Heart left ventricle (tissue), 16 donors: Measurements from ENCODE around the gene MREG. TPM values are rescaled to one million over a fixed set of nuclear protein-coding genes. Genes with fewer than 3 reads are reported as not detected.

Experiments used
- ATAC-seq, 4 donors: fragments of 200-7000 bp; cut with Tn5 transposase; one replicate each; pipeline ENCODE4 v1.9.1; 2020 to 2022; ENCODE audit warnings: moderate library complexity in 4 of 4, mild to moderate bottlenecking in 3 of 4, moderate number of reproducible peaks in 1 of 4
- DNase-seq, 5 donors: peaks; one replicate each; pipeline ENCODE4 v3.0.0-alpha.2; 2020
- H3K27ac ChIP-seq, 12 donors: fragments of 200-600 bp; sonication (generic) in 4 of 12; one replicate each; pipeline versions ENCODE4 v1.5.0 to v1.8.0; 2016 to 2022; ENCODE audit warnings: mild to moderate bottlenecking in 2 of 12
- H3K27me3 ChIP-seq, 9 donors: fragments of 200-600 bp; sonication (generic) in 2 of 9; one replicate each; pipeline versions ENCODE4 v1.5.1 to v1.8.0; 2016 to 2022; ENCODE audit warnings: mild to moderate bottlenecking in 3 of 9
- H3K36me3 ChIP-seq, 9 donors: fragments of 200-600 bp; sonication (generic) in 2 of 9; one replicate each; pipeline versions ENCODE4 v1.5.0 to v1.8.0; 2018 to 2022; ENCODE audit warnings: mild to moderate bottlenecking in 2 of 9
- H3K4me1 ChIP-seq, 12 donors: fragments of 200-600 bp; sonication (generic) in 4 of 12; one replicate each; pipeline versions ENCODE4 v1.5.0 to v1.8.0; 2016 to 2022; ENCODE audit warnings: mild to moderate bottlenecking in 3 of 12
- H3K4me3 ChIP-seq, 12 donors: fragments of 200-600 bp; sonication (generic) in 4 of 12; one replicate each; pipeline versions ENCODE4 v1.5.0 to v1.8.0; 2017 to 2022; ENCODE audit warnings: mild to moderate bottlenecking in 9 of 12, moderate library complexity in 4 of 12
- H3K9me3 ChIP-seq, 12 donors: fragments of 200-600 bp; sonication (generic) in 4 of 12; one replicate each; pipeline versions ENCODE4 v1.5.0 to v1.8.0; 2016 to 2022; ENCODE audit warnings: mild to moderate bottlenecking in 1 of 12
- CTCF ChIP-seq, 12 donors: fragments of 200-600 bp; sonication (generic) in 4 of 12; IDR thresholded peaks; one replicate each; pipeline versions ENCODE4 v1.5.0 to v1.8.0; 2018 to 2022; ENCODE audit warnings: antibody characterized with exemption in 12 of 12, mild to moderate bottlenecking in 5 of 12
- POLR2A ChIP-seq, 2 donors: fragments of 450-650 bp; IDR thresholded peaks; one replicate each; pipeline ENCODE4 v1.6.1; 2017; ENCODE audit warnings: antibody characterized with exemption in 2 of 2, mild to moderate bottlenecking in 2 of 2, moderate library complexity in 2 of 2
- WGBS, 4 donors: extraction: QIAGEN DNeasy Blood & Tissue Kit in 2 of 4; methylation state at CpG; one replicate each; pipeline versions ENCODE4 v1.1.5 to v1.1.7; 2013 to 2018; 5-methylcytosine and 5-hydroxymethylcytosine counted together
- intact Hi-C, 10 donors: fragments of 100-400 bp; cut with DNase I; formaldehyde crosslinking; loops; one replicate each; pipeline versions ENCODE4 v1.11.1 to v1.14.2; 2022
- polyA plus RNA-seq, 2 donors: library from polyadenylated mRNA; stranded (reverse); fragments of 200-250 nt; gene quantifications; one replicate each; pipeline ENCODE4 v1.2.3, GENCODE V29; 2013
- total RNA-seq, 9 donors: library from RNA; depleted of rRNA in 2 of 9; stranded (reverse); fragments of >200 nt in 2 of 9; fragmentation: NEBNext Ultra II Directional in 3 of 9; extraction: Animal tissue kit (Norgen Biotek cat#: 25700) in 3 of 9; gene quantifications; one replicate each; pipeline versions ENCODE4 v1.1.0 to v1.2.4, GENCODE V29; 2016 to 2023
- donor health status: ischemic (EF 13 %, LVEDD 7.1; RV severe dilation, severe dysfunction).
- donor health status: healthy with polysubstance abuse.
- donor health status: DM: no; HTN: yes; CAD: no.
- donor health status: DM: no; HTN: no; CAD: no.
- donor health status: ischemic (EF 25% LVEDD 6.9; RV normal size, moderate dysfunction).
- donor health status: ischemic (EF 25% LVEDD 5.7; RV mildly dilated, moderate dysfunction).
- donor health status: healthy.
- donor health status: DM: yes; HTN: yes; CAD: no.
- donor health status: ischemic (EF 35%, LVEDD 5.7; RV mildly dilated, moderate dysfunction).
- donor health status: nonischemic (EF 11% LVEDD 7.7; RV severe dilation, severe dysfunction).
- donor health status: DM: yes; HTN: yes; CAD: no.
- donor health status: PGD.
- donor health status: ischemic (EF 29% LVEDD 5.4; RV normal size, mild dysfunction).
- donor health status: nonischemic (EF 23%, LVEDD 6.1; RV moderate dilation, normal function).

MREG gene
- total and polyA plus RNA-seq, 11 donors, result 0.14 to 2.4 (median 0.34) TPM; not detected in 1

DNA sequence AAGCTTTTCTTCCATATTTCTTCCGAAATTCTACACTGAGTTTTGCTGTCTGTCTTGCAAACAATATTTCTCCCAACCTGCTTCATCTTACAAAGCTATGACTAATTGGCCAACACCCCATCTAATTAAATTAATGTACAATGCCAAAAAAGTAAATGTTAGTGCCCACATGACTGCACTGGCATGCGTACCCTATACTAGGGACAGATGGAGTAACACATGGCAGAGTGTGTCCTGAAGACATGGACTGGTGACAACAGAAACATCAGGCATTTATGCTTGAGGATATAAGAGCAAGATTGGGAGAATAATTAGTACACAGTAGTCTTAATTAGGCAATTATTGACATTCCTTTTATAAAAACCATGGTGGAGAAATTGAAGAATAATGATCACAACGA is 66.8 kb downstream of the MREG start:
- no peaks in the 10 kb centered on the region for H3K9me3 ChIP-seq
- WGBS, 4 donors, result 32 to 92% (median 75%) methylated on average over 3 of the region's 3 CpGs
- no peaks in the 10 kb centered on the region for H3K27me3 ChIP-seq
- no peak for TF ChIP-seq POLR2A (IDR thresholded peaks at IDR 0.05)
- no peak overlapping the region for H3K4me3 ChIP-seq
- no peak for DNase-seq
- no peak overlapping the region for H3K27ac ChIP-seq
- H3K4me1 ChIP-seq, result no peaks in the 10 kb centered on the region
- no peak for ATAC-seq
- H3K36me3 ChIP-seq, result peaks cover 0 to 4% (median 0%) of the 10 kb centered on the region in 9 donors
- intact Hi-C loops, result no loop called here

- Histone ChIP-seq H3K27ac (no peak overlapping the region), H3K4me3 (no peak overlapping the region), H3K4me1 (no peaks in the 10 kb centered on the region), H3K9me3 (no peaks in the 10 kb centered on the region), H3K36me3 (peaks cover 0 to 4% (median 0%) of the 10 kb centered on the region in 9 donors), H3K27me3 (no peaks in the 10 kb centered on the region)
- 86 to 98% (median 91%) methylated on average over 3 of the region's 3 CpGs for WGBS, 4 donors
- TF ChIP-seq POLR2A (IDR thresholded peaks at IDR 0.05) (no peak), CTCF (IDR thresholded peaks at IDR 0.05) (no peak)
- intact Hi-C loops, result no loop called here
- ATAC-seq, result no peak
- no peak for DNase-seq
Measured at GRCh38 chr2:215942194-215942593, 71.2 kb downstream of the MREG start.

GRCh38 chr2:215941726-215942125 is 71.6 kb downstream of the MREG start:
- 92 to 100% (median 100%) methylated on average over 1 of the region's 1 CpG for WGBS, 4 donors
- Histone ChIP-seq H3K36me3 (peaks cover 0 to 3% (median 0%) of the 10 kb centered on the region in 9 donors), H3K4me1 (no peaks in the 10 kb centered on the region), H3K27ac (no peak overlapping the region), H3K4me3 (no peak overlapping the region), H3K9me3 (no peaks in the 10 kb centered on the region), H3K27me3 (no peaks in the 10 kb centered on the region)
- intact Hi-C loops, result no loop called here
- no peak for DNase-seq
- no peak for ATAC-seq
- TF ChIP-seq POLR2A (IDR thresholded peaks at IDR 0.05), result no peak
- no peak for TF ChIP-seq CTCF (IDR thresholded peaks at IDR 0.05)

DNA sequence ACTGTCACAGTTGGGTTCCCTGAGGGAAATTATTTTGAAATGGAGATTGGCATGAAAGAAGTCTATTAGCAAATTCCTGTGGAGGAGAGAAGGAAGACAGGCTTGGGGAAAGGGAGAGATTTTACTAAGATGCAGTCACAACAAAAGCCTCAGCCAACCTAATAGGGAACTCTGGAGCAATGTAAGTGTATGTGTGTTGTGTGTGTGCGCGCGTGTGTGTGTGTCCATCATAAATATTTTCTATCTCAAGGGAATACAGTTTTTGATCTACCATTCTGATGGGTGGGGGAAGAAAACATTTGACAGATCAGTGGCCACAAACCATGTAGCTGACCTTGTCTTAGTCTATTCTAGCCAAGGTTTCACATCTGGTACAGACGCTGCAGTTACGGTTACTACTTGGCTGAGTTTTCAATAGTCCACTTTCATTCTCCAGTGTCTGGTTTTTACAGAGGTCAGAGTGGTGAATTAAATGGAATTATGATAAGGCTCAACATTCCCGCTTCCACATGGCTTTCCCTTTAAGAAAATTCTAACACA is 72.6 kb downstream of the MREG start:
- H3K27me3 ChIP-seq, result no peaks in the 10 kb centered on the region
- H3K36me3 ChIP-seq, result peaks cover 0 to 2% (median 0%) of the 10 kb centered on the region in 9 donors
- H3K9me3 ChIP-seq, result no peaks in the 10 kb centered on the region
- 77 to 92% (median 88%) methylated on average over 6 of the region's 6 CpGs for WGBS, 4 donors
- H3K4me1 ChIP-seq, result no peaks in the 10 kb centered on the region
- intact Hi-C loops, result no loop called here
- ATAC-seq, result no peak
- H3K27ac ChIP-seq, result no peak overlapping the region
- DNase-seq, result no peak
- no peak overlapping the region for H3K4me3 ChIP-seq
- TF ChIP-seq CTCF (IDR thresholded peaks at IDR 0.05), result no peak
- no peak for TF ChIP-seq POLR2A (IDR thresholded peaks at IDR 0.05)

GRCh38 chr2:215937190-215937589 is 76.2 kb downstream of the MREG start:
- H3K4me3 ChIP-seq, result no peak overlapping the region
- intact Hi-C loops, result no loop called here
- DNase-seq, result no peak
- no peaks in the 10 kb centered on the region for H3K4me1 ChIP-seq
- no peaks in the 10 kb centered on the region for H3K27me3 ChIP-seq
- H3K9me3 ChIP-seq, result no peaks in the 10 kb centered on the region
- TF ChIP-seq CTCF (IDR thresholded peaks at IDR 0.05) (no peak), POLR2A (IDR thresholded peaks at IDR 0.05) (no peak)
- 80 to 89% (median 84%) methylated on average over 3 of the region's 3 CpGs for WGBS, 4 donors
- no peak for ATAC-seq
- no peak overlapping the region for H3K27ac ChIP-seq
- H3K36me3 ChIP-seq, result no peaks in the 10 kb centered on the region
